Measurements from ENCODE around the gene RAB20.
"Not testable (repeated sequence)": the region's sequence is repeated elsewhere in the genome, so short reads cannot be mapped to it uniquely, and the experiment has no call there.

RAB20 gene

GRCh38 chr13:110486880-110487279 lies 74.6 kb downstream of the RAB20 start:
- DNase-seq = not testable (repeated sequence)

GRCh38 chr13:110486061-110486715 lies 75.3 kb downstream of the RAB20 start:
- no peak for DNase-seq

DNA sequence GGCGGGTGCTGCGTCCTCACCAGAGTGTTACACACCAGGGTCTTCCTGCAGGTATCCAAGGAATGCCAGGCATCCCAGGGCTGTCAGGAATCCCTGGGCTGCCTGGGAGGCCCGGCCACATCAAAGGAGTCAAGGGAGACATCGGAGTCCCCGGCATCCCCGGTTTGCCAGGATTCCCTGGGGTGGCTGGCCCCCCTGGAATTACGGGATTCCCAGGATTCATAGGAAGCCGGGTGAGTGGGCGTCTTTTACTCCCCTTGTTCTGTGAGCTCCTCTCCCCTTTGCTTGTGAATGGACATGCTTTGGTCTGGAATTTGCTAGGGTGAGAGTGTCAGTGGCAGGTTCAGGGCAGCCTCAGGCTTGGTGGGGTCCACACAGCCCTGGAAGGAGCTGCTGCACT lies 75.9 kb downstream of the RAB20 start:
- DNase-seq = no peak

DNA sequence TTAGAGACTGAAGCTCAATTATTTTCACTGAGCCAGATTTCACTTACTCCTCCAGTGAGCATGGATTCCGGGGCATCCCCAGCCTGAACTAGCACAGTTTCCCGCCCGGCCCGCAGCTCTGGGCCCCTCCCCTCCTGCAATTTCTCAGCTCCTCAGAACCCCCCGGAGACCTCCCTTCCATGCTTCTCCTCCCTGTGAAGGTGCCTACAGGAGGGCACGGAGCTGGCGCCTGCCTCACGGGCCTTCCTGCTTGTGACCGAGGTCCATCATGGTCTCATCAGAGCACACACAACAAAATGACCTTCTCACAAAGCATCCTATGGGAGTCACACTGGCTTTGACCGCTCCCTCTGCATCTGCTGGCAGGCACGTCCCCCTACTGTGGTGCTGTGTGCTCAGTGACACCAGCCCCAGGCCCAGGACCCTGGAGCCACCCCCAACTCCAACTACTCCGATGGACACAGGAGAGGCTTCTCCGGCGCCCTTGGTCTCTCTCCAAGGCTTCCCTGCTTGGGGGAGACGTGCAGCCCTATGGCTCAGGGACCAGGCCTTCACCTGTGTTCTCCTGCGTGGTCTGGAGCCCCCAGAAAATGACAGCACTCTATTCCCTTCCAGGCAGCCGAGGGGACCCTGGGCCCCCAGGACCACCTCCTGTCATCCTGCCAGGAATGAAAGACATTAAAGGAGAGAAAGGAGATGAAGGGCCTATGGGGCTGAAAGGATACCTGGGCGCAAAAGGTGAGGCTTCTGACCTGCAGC lies 77.1 kb downstream of the RAB20 start:
- DNase-seq = no peak

GRCh38 chr13:110483386-110483968 lies 78.0 kb downstream of the RAB20 start:
- DNase-seq = no peak

DNA sequence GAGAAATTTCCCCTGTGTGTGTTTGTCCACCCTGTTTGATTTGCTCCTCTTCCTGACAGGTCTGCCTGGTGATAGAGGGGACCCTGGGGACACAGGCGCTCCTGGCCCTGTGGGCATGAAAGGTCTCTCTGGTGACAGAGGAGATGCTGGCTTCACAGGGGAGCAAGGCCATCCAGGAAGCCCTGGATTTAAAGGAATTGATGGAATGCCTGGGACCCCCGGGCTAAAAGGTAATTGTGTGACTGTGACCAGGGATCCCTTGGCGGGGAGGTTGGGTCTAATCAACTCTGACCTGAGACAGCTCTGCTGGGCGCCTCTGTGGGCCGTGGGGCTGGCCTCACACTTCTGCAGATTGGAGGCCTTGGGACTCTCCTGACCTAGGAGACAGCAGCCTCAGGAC lies 81.4 kb downstream of the RAB20 start:
- DNase-seq = no peak

- DNase-seq = no peak
Observed at GRCh38 chr13:110479648-110480047, 81.9 kb downstream of the RAB20 start.

- DNase-seq = no peak
Observed at GRCh38 chr13:110479215-110479545, 82.3 kb downstream of the RAB20 start.

GRCh38 chr13:110478405-110479214 lies 82.9 kb downstream of the RAB20 start:
- no peak for DNase-seq

GRCh38 chr13:110477706-110478245 lies 83.7 kb downstream of the RAB20 start:
- DNase-seq = no peak

DNA sequence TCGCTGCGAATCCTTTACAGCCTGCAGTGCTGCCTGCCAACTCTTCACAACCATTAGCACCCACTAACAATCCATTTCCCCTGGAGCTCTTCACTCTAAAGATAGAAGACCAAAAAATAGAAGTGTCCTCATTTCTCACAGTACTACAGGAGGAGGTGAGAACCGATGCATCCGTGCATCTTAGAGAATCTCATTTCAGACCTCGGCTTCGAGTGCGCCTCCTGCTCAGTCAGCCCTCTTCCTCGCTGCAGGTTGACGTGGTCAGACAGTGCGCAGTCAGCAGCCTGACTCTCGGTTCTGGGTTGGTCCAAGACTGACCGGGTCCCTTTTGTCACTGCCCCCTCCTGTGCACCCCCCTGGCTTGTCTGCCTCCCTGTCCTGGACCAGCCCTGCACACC lies 85.3 kb downstream of the RAB20 start:
- DNase-seq = peak in 2 of 3 experiments; percentile 52 to 71

DNA sequence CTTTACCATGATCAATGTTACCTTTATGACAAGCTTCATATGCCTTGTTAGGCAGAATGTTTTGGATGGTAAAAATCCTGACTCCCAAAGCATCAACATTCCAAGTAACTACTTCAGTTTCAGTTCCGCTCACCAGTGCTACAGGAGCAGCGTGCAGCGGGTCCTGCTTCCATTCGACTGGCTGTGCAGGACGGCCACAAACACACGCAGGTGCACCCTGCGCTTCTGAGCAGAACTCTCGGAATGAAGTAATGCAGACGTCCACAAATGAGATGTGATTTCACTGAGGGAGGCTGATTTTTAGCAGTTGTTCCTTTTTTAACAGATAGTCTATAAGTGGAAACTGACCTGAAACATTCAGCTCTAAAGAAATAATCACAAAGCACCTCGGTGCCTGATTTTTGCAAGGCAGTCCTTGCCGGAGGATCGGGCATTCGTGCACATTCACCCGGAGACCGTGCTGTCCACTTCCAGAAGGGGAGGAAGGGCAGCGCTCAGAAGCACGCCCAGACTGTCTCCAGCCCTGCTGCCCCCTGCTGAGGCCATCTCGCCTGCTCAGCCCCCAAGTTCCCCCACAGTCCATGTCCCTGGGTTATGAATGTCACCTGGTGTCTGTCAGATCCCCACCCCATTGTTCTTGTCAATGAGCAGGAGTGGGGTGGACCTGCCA lies 85.8 kb downstream of the RAB20 start:
- DNase-seq = peak; percentile 52 to 71 (median 58)

DNA sequence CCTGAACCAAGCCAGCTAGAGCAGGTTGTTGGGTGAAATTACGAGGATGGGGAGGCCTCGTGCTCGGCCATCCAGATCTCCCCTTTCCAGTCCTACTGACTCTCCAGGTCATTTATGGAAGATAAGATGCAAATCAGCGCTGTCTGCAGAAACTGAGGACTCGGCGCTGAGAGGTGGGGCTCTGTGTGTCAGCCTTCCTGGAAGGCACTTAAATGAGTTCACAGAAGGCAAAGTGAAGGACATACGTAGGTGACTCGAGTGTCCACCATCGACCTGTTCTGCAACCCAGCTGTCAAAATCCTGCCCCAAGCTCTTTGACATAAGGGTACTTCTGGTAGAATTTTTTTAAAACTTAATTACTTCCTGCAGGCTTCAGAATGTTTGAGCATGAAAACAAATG lies 86.4 kb downstream of the RAB20 start:
- DNase-seq = peak in 2 of 3 experiments; percentile 58 to 60

DNA sequence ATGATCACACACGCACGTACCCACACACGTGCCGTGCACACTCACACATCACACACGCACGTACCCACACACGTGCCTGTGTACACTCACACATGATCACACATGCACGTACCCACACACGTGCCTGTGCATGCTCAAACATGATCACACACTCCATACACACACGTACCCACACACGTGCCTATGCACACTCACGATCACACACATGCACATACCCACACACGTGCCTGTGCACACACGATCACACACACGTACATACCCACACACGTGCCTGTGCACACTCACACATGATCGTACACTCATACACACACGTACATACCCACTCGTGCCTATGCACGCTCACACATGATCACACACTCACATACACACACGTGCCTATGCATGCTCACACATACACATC lies 86.8 kb downstream of the RAB20 start:
- DNase-seq = no peak
